ENCODE results near the gene HOXA4.

Gene HOXA4

DNA sequence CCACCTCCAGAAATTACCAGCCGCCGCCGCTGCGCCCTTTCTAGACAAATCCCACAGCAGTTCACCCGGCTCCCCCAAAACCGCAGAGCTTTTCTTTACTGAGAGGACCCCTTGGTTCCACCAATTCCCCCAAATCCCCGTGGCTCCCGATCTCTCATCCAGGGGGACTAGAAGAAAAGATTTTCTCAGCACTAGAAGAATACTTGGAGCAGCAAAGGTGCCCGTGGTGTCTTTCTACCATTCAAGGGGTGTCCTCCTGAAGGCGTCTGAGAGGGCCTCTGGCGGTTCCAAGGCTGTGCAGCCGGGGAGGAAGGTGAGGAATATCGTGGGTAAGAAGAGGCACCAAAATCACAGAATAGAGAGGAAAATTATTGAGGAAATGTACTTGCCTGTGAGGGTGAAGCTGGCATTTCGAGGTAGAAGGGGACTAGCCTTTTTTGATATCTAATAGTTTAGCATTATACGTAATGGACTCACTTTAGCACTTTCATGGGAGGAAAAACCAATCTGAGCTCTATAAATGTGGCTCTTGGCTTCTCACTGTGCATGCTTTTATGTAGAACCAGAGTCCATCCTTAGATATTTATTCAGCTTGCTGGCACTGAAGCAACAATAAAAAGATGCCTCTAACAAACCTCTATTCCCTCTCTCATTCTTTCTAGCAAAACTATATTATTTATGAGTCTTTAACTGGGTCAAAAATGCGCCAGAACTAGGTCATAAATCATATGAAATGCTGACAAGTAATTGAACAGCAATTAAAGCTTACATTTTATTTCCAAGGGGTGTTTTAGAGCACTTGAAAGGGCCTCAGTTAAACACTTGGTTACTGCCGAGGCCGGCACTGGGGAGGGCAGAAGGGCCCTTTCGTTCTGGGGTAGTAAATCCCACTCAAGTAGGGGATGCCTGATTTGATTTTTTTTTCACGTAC is 14.3 kb downstream of the HOXA4 start:
- H3K36me3 ChIP-seq = no peaks in the 10 kb centered on the region
- TF ChIP-seq, protein P1, sequence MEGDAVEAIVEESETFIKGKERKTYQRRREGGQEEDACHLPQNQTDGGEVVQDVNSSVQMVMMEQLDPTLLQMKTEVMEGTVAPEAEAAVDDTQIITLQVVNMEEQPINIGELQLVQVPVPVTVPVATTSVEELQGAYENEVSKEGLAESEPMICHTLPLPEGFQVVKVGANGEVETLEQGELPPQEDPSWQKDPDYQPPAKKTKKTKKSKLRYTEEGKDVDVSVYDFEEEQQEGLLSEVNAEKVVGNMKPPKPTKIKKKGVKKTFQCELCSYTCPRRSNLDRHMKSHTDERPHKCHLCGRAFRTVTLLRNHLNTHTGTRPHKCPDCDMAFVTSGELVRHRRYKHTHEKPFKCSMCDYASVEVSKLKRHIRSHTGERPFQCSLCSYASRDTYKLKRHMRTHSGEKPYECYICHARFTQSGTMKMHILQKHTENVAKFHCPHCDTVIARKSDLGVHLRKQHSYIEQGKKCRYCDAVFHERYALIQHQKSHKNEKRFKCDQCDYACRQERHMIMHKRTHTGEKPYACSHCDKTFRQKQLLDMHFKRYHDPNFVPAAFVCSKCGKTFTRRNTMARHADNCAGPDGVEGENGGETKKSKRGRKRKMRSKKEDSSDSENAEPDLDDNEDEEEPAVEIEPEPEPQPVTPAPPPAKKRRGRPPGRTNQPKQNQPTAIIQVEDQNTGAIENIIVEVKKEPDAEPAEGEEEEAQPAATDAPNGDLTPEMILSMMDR (IDR thresholded peaks at IDR 0.05; ENCODE audit: low read depth, low read length) = no peak
- H3K9me3 ChIP-seq = no peaks in the 10 kb centered on the region
- peaks cover 95% of the 10 kb centered on the region for H3K27me3 ChIP-seq
- H3K4me3 ChIP-seq (ENCODE audit: low read depth, low read length) = no peak overlapping the region
- H3K4me1 ChIP-seq = no peaks in the 10 kb centered on the region
- no peak for DNase-seq

DNA sequence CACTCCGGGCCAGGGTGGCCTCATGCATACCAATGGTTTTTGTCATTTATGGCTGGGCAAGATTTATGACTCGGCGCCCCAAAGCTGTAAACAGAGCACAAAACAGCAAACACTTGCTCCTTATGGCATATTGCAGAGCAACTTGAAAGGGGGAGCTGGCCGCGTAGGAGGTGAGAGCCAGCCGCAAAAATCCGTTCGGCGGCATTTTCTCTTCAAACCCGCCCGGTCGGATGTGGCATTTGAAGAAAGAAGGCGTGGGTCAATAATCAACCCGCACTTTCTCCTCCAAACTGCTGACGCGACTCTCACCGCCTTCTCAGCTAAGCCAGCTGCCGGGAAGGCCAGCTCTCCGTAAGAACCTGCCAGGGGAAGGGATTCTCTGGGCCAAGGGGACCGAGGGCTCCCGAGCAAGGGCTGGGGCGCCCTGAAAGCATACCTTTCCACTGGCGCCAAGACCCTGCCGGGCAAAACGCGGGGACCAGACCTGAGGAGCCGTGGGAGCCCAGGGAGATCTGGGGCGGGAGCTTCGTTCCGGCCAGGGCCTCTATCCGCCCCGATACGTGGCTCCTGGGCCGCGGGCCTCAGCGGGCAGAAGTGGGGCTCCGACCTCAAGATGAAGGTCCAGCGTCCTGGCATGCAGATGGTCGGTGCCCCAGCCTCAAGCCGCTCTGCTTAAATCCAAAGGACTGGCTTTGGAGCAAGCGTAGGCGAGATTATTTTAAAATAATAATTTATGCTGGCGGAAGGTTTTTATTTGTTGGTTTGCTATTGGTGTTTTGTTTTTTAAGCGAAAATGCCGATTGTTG is 15.1 kb downstream of the HOXA4 start:
- peaks cover 95% of the 10 kb centered on the region for H3K27me3 ChIP-seq
- DNase-seq = no peak
- H3K4me1 ChIP-seq = no peaks in the 10 kb centered on the region
- no peak overlapping the region for H3K4me3 ChIP-seq (ENCODE audit: low read depth, low read length)
- H3K36me3 ChIP-seq = no peaks in the 10 kb centered on the region
- TF ChIP-seq, protein P1 (IDR thresholded peaks at IDR 0.05; ENCODE audit: low read depth, low read length) = no peak
- H3K9me3 ChIP-seq = no peaks in the 10 kb centered on the region

DNA sequence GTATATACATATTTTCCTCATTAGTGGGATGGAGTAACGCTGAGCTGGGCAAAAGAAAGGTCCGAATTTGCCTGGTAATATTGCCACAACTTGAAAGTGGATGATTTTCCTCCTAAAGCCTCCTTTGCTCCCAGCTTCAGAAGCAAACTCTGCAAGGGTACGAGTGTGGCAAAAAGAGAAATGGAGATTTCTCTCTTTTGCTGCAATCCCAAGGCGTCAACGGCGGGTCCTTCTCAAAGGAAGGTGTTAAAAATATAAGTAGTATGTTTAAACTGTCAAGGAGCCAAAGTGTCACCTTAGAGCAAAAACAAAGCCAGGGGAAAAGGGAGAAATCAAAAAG is 15.7 kb downstream of the HOXA4 start:
- no peak for DNase-seq
- Histone ChIP-seq H3K36me3 (no peaks in the 10 kb centered on the region), H3K4me1 (no peaks in the 10 kb centered on the region), H3K9me3 (no peaks in the 10 kb centered on the region), H3K27me3 (peaks cover 95% of the 10 kb centered on the region), H3K4me3 (ENCODE audit: low read depth, low read length) (no peak overlapping the region)
- TF ChIP-seq, protein P1 (IDR thresholded peaks at IDR 0.05; ENCODE audit: low read depth, low read length) = no peak

DNA sequence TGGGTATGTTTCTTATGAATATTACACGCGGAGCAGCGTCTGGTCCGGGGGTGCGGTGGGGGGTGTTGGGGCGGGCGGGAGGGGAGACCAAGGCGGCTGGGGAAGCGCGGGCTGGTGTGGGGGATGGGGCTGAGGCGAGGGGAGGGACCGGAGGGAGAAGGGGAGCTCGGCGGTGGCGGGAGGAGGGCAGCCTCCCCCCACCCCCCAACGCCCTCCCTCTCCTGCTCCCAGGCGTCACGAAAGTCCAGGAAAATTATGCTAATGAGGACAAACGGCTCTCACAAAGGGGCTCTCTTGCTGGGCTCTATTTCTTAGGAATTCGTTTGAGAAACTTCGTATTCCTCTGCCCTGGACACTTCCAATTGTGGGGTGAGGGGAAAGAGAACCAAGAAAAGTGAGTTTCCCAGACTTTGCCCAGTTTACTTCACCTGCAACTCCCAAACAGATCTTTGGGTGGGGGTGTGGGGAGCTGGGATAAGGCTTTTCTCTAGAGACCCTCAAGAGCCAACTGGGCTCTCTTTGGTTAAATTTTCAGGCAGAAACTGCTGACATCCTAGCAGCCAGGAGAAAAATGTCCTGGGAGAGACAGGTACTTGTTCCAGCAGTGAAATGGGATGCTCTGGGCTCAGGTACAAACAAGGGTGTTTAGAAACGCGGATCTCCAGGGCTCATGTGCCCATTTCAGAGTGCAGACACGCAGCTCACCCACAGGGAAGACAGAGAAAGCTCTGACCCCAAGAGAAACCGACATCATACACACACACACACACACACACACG is 16.4 kb downstream of the HOXA4 start:
- TF ChIP-seq, protein P1 (IDR thresholded peaks at IDR 0.05; ENCODE audit: low read depth, low read length) = no peak
- Histone ChIP-seq H3K27me3 (peaks cover 95% of the 10 kb centered on the region), H3K4me3 (ENCODE audit: low read depth, low read length) (no peak overlapping the region), H3K4me1 (no peaks in the 10 kb centered on the region), H3K9me3 (no peaks in the 10 kb centered on the region), H3K36me3 (no peaks in the 10 kb centered on the region)
- no peak for DNase-seq

DNA sequence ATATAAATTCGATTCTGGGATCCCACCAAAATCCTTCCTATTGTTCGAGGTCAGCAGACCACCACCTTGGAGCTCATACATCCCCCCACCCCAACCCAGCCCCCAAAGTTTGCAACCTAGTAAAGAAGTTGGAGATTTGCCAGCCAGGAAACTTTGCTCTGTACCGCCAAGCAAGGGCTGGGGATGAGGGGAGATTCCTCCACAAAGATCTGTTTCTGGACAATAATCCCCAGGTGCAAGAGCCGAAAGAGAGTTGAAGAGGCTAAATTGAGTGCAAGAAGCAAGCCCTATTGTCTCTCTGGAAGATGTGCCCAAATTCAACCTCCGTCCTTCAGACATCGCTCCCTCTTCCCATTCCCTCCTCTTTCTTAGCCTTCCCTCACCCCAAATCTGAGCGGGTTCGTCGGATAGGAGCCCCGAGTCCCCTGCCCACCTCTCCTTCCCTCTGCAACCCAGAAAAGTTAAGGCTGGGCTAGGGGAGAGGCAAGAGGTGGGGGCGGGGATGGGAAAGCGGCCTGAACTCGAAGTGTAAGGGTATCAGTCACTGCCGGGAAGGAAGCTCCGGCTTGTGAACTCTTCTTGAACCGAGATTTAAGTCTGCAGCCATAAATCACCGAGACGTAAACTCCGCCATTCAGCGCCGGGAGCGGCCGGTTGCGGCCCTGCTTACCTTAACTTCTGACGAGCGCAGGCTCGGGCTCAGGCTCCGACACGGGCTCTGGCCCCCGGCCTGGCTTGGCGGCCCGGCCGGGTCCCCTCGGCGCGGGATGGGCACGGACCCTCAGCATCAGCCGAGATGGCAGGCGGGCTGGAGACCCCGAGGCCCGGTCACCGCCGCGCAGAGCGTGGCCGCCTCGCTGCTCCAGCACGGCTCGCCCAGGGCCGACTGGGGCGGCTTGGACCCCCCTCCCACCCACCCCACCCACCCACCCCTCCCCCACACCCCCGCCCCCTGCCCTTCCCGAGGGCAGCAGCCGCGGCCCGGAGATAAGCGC is 17.3 kb downstream of the HOXA4 start:
- no peaks in the 10 kb centered on the region for H3K9me3 ChIP-seq
- H3K36me3 ChIP-seq = no peaks in the 10 kb centered on the region
- H3K4me3 ChIP-seq (ENCODE audit: low read depth, low read length) = no peak overlapping the region
- no peaks in the 10 kb centered on the region for H3K4me1 ChIP-seq
- TF ChIP-seq, protein P1 (IDR thresholded peaks at IDR 0.05; ENCODE audit: low read depth, low read length) = no peak
- peaks cover 95% of the 10 kb centered on the region for H3K27me3 ChIP-seq
- no peak for DNase-seq
